ENCODE measurements around the gene PSMA8. TPM values are rescaled to one million over a fixed set of nuclear protein-coding genes. Genes with fewer than 3 reads are reported as not detected.

Gene PSMA8
- total and polyA plus RNA-seq, 2 of the 8 experiments (the other 6 are each of a cell fraction or from before 2014, with no cell fraction given): not detected

DNA sequence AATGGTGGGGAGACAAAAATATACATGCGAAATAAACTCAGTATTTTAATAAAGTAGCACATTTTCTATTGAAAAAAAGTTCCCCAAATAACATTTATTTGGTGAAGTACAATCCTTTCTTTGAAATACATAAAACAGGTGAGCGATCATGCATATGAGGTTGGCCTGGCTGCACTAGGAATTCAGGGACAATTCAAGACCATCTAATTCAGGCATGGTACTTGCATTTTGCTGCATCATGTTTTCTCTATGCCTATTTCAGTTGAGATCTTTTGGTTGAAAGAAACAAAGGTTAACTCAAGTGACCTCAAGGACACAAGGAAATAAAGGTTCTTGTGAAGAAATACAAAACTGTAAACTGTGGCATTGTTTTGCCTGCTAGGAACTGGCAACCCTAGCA lies 72.8 kb downstream of the PSMA8 start (continued):
- TF ChIP-seq, protein P1, sequence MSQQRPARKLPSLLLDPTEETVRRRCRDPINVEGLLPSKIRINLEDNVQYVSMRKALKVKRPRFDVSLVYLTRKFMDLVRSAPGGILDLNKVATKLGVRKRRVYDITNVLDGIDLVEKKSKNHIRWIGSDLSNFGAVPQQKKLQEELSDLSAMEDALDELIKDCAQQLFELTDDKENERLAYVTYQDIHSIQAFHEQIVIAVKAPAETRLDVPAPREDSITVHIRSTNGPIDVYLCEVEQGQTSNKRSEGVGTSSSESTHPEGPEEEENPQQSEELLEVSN (IDR thresholded peaks at IDR 0.05): no peak

Measured in H1 (cell line).